Psoas muscle (tissue), 8 donors: ENCODE measurements around the gene JAK3. TPM values are rescaled to one million over a fixed set of nuclear protein-coding genes. Genes with fewer than 3 reads are reported as not detected.

Experiments
- ATAC-seq, 4 donors: fragments of 200-7000 bp; cut with Tn5 transposase; one replicate each; pipeline ENCODE4 v1.9.1; 2020; ENCODE audit warnings: moderate library complexity in 3 of 4, mild to moderate bottlenecking in 2 of 4
- DNase-seq, 2 donors: peaks; one replicate each; pipeline ENCODE4 v3.0.0-alpha.2; 2020
- H3K27ac ChIP-seq: fragments of 200-600 bp; one replicate; pipeline ENCODE4 v1.8.0; 2022
- H3K27me3 ChIP-seq, 3 donors: fragments of 200-600 bp in 1 of 3; one replicate each; pipeline versions ENCODE4 v1.6.1 to v1.8.0; 2013 to 2022; ENCODE audit warnings: low read length in 2 of 3, mild to moderate bottlenecking in 2 of 3, moderate library complexity in 1 of 3; ENCODE audit not compliant: insufficient read depth in 3 of 3
- H3K36me3 ChIP-seq, 2 donors: fragments of 200-600 bp in 1 of 2; one replicate each; pipeline versions ENCODE4 v1.6.1 to v1.8.0; 2013 to 2022; ENCODE audit warnings: low read depth in 1 of 2, mild to moderate bottlenecking in 1 of 2, moderate library complexity in 1 of 2; ENCODE audit not compliant: insufficient read depth in 1 of 2
- H3K4me1 ChIP-seq: fragments of 200-600 bp; one replicate; pipeline ENCODE4 v1.8.0; 2022
- H3K4me3 ChIP-seq: fragments of 200-600 bp; one replicate; pipeline ENCODE4 v1.8.0; 2022; ENCODE audit warnings: mild to moderate bottlenecking
- H3K9me3 ChIP-seq: fragments of 200-600 bp; one replicate; pipeline ENCODE4 v1.8.0; 2022
- WGBS, 3 donors: extraction: QIAGEN DNeasy Blood & Tissue Kit; methylation state at CpG; one replicate each; pipeline versions ENCODE4 v1.1.6 to v1.1.7; 2013; 5-methylcytosine and 5-hydroxymethylcytosine counted together
- intact Hi-C, 2 donors: fragments of 100-400 bp; cut with DNase I; formaldehyde crosslinking; loops; one replicate each; pipeline versions ENCODE4 v1.11.0 to v1.14.2; 2022
- polyA plus RNA-seq, 3 donors: library from polyadenylated mRNA; stranded (reverse); fragments of 200-250 nt; gene quantifications; one replicate each; pipeline ENCODE4 v1.2.3, GENCODE V29; 2013
- total RNA-seq, 4 donors: library from RNA; stranded (reverse); fragmentation: NEBNext Ultra II Directional in 2 of 4; extraction: Animal tissue kit (Norgen Biotek cat#: 25700) in 2 of 4; gene quantifications; one replicate each; pipeline versions ENCODE4 v1.2.1 to v1.2.4, GENCODE V29; 2021 to 2023
- TF ChIP-seq, protein P1 (sequence below): fragments of 200-600 bp; IDR thresholded peaks from one replicate; pipeline ENCODE4 v1.8.0; 2022; ENCODE audit warnings: antibody characterized with exemption
- donor health status: healthy with polysubstance abuse.
- donor health status: DM: no; HTN: no; CAD: no; lungs with moderate emphysema.
- donor health status: Bipolar disorder and iron deficiency.
- donor health status: healthy.
- donor health status: DM: yes; HTN: yes; CAD: no.
- donor health status: DM: no; HTN: no; CAD: no.
- donor health status: DM: no; HTN: no; CAD: no.
- donor health status: DM: yes; HTN: yes; CAD: no.

JAK3 gene
- total and polyA plus RNA-seq, 7 donors, result 0.17 to 4.0 (median 0.95) TPM

DNA sequence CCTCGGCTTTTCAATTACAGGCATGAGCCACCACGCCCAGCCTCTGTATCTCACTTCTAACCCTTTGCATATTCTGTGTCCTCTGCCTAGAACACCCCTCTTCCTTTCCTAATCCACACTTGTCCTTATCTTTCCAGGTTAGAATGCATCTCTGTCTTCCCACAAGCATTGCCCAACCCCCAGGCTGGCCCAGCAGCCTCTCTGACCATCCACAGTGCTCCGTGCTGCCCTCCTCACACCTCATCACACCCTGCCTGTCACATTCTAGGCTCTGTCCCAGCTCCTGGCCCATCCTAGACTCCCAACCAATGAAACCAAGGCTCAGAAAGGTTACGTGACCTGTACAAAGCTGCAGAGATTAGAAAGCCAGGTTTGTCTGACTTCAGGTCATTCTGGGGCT, 11.3 kb downstream of the JAK3 start:
- 64 to 71% (median 65%) methylated on average over 4 of the region's 4 CpGs for WGBS, 3 donors
- ATAC-seq, result no peak
- no peak for DNase-seq
- Histone ChIP-seq H3K4me3 (no peak overlapping the region), H3K27me3 (peaks cover 0 to 59% (median 14%) of the 10 kb centered on the region in 3 donors), H3K4me1 (no peaks in the 10 kb centered on the region), H3K36me3 (no peaks in the 10 kb centered on the region), H3K9me3 (no peaks in the 10 kb centered on the region), H3K27ac (no peak overlapping the region)
- TF ChIP-seq, protein P1, sequence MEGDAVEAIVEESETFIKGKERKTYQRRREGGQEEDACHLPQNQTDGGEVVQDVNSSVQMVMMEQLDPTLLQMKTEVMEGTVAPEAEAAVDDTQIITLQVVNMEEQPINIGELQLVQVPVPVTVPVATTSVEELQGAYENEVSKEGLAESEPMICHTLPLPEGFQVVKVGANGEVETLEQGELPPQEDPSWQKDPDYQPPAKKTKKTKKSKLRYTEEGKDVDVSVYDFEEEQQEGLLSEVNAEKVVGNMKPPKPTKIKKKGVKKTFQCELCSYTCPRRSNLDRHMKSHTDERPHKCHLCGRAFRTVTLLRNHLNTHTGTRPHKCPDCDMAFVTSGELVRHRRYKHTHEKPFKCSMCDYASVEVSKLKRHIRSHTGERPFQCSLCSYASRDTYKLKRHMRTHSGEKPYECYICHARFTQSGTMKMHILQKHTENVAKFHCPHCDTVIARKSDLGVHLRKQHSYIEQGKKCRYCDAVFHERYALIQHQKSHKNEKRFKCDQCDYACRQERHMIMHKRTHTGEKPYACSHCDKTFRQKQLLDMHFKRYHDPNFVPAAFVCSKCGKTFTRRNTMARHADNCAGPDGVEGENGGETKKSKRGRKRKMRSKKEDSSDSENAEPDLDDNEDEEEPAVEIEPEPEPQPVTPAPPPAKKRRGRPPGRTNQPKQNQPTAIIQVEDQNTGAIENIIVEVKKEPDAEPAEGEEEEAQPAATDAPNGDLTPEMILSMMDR, result no peak
- intact Hi-C loops, result no loop called here

DNA sequence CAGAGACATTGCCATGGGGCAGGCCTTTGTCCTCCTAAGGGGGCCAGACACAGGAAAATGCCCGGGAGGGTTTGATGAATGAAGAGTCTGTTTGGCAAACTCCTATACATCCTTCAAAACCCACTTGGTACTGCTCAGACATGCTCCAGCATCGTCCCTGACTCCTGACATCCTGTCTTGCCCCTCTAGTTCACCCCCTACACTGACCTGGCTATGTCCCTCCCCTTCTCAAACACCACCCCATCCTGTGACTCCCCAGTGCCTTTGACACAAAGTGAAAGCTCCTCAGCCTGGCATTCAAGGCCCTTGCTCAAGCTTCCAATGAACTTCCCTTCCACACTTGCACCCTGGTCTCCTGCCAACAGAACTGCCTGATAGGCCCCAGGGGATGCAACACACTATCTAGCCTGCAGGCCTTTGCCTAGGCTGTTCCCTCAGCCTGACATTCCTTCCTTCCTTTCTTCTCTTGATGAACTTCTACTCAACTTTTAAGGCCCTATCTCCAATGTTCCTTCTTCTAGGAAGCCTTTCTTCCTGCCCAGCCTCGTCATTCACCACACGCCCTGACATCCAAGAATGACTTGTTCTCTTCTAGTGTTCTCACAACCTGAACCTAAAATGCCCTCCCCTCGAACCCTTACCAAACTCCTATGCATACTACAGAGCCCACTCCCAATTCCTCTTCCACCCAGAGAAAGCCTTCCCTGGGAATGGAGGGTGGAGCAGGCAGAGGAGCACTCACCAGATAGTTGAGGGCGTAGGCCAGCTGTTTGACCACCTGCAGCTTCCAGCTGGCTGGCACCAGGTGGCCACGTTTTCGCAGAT, 12.4 kb downstream of the JAK3 start:
- intact Hi-C loops, result no loop called here
- H3K36me3 ChIP-seq, result no peaks in the 10 kb centered on the region
- 67 to 70% (median 68%) methylated on average over 8 of the region's 8 CpGs for WGBS, 3 donors

DNA sequence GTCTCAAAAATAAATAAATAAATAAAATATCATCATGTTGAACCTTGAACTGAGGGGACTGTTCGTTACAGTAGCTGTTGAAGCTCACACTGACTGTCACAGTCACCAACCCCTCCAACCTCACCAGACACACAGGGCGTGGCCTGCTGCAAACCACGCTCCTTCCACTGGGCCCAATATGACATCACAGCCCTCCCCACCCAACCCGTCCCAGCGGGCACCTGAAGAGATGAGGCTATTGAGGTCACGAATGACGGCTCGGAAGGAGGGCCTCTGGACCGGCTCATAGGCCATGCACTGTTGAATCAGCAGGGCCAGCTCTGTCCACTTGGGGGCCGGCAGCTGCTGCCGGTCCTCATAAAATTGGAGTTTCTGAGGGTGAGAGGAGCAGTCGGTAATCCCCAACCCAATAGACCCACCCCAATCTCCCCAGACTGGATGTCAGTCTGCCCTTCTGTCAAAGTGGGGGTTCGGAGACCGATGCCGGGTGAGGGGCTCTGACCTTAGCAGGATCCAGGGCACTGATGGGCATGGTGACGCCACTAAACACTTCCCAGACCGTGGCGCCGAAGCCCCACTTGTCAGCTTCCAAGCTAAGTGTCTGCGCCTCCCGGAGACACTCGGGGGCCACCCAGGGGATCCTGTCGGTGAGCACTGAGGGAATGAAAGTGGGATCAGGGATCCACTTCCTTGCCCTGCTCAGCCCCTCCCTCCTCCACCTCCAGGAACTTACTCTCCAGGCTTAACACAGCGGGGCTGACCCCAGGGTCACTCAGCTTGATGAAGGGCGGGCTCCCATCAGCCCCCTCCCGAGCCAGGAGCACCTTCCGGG, 13.2 kb downstream of the JAK3 start:
- H3K9me3 ChIP-seq, result no peaks in the 10 kb centered on the region
- TF ChIP-seq, protein P1, result no peak
- DNase-seq (no peak), ATAC-seq (no peak)
- H3K27ac ChIP-seq, result no peak overlapping the region
- H3K4me3 ChIP-seq, result no peak overlapping the region
- peaks cover 0 to 56% (median 11%) of the 10 kb centered on the region in 3 donors for H3K27me3 ChIP-seq
- H3K36me3 ChIP-seq, result no peaks in the 10 kb centered on the region
- intact Hi-C loops, result no loop called here
- WGBS, 3 donors, result 66 to 69% (median 68%) methylated on average over 27 of the region's 27 CpGs
- H3K4me1 ChIP-seq, result no peaks in the 10 kb centered on the region

More for the DNA sequence above, 12.4 kb downstream of the JAK3 start:
- Histone ChIP-seq H3K27ac (no peak overlapping the region), H3K27me3 (peaks cover 0 to 56% (median 12%) of the 10 kb centered on the region in 3 donors), H3K4me3 (no peak overlapping the region), H3K4me1 (no peaks in the 10 kb centered on the region), H3K9me3 (no peaks in the 10 kb centered on the region)
- no peak for DNase-seq
- no peak for ATAC-seq
- TF ChIP-seq, protein P1, result no peak

DNA sequence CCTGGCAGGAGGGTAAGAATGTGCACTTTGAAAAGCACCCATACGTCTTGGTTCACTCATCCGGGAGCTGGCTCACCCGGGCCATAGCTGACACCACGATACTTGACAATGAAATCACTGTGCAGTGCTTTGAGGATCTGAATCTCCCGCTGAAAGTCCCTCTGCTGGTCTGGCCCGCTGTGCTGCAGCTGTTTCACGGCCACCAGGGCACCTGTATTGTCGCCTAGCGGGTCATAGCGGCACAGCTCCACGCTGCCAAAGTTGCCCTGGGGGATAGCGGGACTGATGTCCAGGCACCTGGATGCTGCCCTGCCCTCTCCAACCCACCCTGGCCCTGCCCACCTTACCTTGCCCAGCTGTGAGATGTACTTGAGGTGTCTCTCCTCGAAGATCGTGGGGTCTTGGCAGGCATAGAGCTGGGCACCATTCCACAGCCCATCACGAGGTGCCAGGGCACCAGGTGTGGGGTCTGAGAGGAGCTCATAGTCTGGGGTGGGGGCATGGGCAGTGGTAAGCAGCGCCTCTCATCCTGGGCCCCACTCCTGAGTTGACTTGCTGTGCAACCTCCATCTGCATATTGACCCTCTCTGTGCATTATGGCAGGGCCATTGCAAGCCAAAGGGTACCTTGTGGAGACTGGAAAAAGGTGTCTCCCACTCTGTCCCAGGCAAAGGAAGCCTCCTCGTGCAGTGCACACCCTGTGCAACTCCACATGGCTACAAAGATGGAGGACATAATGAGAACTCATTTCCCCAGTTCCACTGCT, 15.2 kb downstream of the JAK3 start:
- Histone ChIP-seq H3K4me3 (no peak overlapping the region), H3K4me1 (no peaks in the 10 kb centered on the region), H3K27me3 (peaks cover 0 to 60% (median 9%) of the 10 kb centered on the region in 3 donors), H3K9me3 (no peaks in the 10 kb centered on the region), H3K36me3 (no peaks in the 10 kb centered on the region), H3K27ac (no peak overlapping the region)
- TF ChIP-seq, protein P1, result no peak
- no peak for DNase-seq
- intact Hi-C loops, result no loop called here
- 70 to 84% (median 77%) methylated on average over 17 of the region's 17 CpGs for whole genome bisulfite sequencing, 3 donors
- ATAC-seq, result no peak
